Glutamatergic neuron (in vitro differentiated cells): Measurements from ENCODE around the gene GPX7. TPM values are rescaled to one million over a fixed set of nuclear protein-coding genes. Genes with fewer than 3 reads are reported as not detected.
A peak's percentile ranks its signal among the peaks of the same experiment; 100 is the strongest.
"Not testable (repeated sequence)": the region's sequence is repeated elsewhere in the genome, so short reads cannot be mapped to it uniquely, and the experiment has no call there.

Experiments used
- DNase-seq: peaks from one replicate; pipeline ENCODE4 v3.0.0; 2022
- H3K27ac Mint-ChIP-seq: one replicate; pipeline ENCODE4 v1.8.0; 2020; ENCODE audit warnings: mild to moderate bottlenecking, mixed read lengths, inconsistent platforms; ENCODE audit not compliant: unreplicated experiment
- H3K27me3 Mint-ChIP-seq: one replicate; pipeline ENCODE4 v1.8.0; 2020; ENCODE audit warnings: mild to moderate bottlenecking, moderate library complexity, mixed read lengths, inconsistent platforms; ENCODE audit not compliant: unreplicated experiment
- H3K36me3 Mint-ChIP-seq: one replicate; pipeline ENCODE4 v1.8.0; 2020; ENCODE audit warnings: mild to moderate bottlenecking, mixed read lengths, inconsistent platforms; ENCODE audit not compliant: unreplicated experiment
- H3K4me1 Mint-ChIP-seq: one replicate; pipeline ENCODE4 v1.8.0; 2020; ENCODE audit warnings: mild to moderate bottlenecking, low read depth, mixed read lengths, inconsistent platforms; ENCODE audit not compliant: unreplicated experiment
- H3K4me3 Mint-ChIP-seq: one replicate; pipeline ENCODE4 v1.8.0; 2020; ENCODE audit warnings: mild to moderate bottlenecking, mixed read lengths, inconsistent platforms; ENCODE audit not compliant: unreplicated experiment
- H3K9me3 Mint-ChIP-seq: one replicate; pipeline ENCODE4 v1.8.0; 2020; ENCODE audit warnings: mild to moderate bottlenecking, moderate library complexity, mixed read lengths, inconsistent platforms; ENCODE audit not compliant: unreplicated experiment
- total RNA-seq: library from RNA; stranded (reverse); fragmentation: NEBNext Ultra II Directional; extraction: Animal tissue kit (Norgen Biotek cat#: 25700); gene quantifications from one replicate; pipeline ENCODE4 v1.2.1, GENCODE V29; 2021; ENCODE audit not compliant: unreplicated experiment
- TF ChIP-seq, protein P1 (sequence below): fragments of 200-600 bp; sonication (generic); IDR thresholded peaks from one replicate; pipeline ENCODE4 v1.5.0; 2021; ENCODE audit not compliant: partially characterized antibody, unreplicated experiment

The GPX7 gene
- total RNA-seq, 1 donor from 2014 or later, result 3.5 TPM

DNA sequence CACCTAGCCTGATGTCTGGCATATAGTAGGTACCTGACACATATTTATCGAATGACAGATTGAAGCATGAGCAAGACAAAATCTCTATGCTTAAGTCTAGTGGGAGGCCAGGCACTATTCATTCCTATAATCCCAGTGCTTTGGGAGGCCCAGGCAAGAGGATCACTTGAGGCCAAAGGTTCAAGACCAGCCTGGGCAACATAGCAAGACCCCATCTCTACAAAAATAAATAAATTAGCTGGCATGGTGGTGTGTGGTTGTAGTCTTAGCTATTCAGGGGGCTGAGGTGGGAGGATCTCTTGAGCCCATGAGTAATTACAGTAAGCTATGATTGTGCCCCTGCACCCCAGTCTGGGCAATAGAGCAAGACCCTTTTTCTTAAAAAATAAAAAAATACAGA lies 26.1 kb upstream of the GPX7 start:
- no peaks in the 10 kb centered on the region for H3K9me3 Mint-ChIP-seq
- H3K27me3 Mint-ChIP-seq, result peaks cover 3% of the 10 kb centered on the region
- no peak overlapping the region for H3K4me3 Mint-ChIP-seq
- H3K4me1 Mint-ChIP-seq, result no peaks in the 10 kb centered on the region
- H3K36me3 Mint-ChIP-seq, result peaks cover 8% of the 10 kb centered on the region
- DNase-seq, result no peak
- TF ChIP-seq, protein P1, sequence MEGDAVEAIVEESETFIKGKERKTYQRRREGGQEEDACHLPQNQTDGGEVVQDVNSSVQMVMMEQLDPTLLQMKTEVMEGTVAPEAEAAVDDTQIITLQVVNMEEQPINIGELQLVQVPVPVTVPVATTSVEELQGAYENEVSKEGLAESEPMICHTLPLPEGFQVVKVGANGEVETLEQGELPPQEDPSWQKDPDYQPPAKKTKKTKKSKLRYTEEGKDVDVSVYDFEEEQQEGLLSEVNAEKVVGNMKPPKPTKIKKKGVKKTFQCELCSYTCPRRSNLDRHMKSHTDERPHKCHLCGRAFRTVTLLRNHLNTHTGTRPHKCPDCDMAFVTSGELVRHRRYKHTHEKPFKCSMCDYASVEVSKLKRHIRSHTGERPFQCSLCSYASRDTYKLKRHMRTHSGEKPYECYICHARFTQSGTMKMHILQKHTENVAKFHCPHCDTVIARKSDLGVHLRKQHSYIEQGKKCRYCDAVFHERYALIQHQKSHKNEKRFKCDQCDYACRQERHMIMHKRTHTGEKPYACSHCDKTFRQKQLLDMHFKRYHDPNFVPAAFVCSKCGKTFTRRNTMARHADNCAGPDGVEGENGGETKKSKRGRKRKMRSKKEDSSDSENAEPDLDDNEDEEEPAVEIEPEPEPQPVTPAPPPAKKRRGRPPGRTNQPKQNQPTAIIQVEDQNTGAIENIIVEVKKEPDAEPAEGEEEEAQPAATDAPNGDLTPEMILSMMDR, result no peak
- no peak overlapping the region for H3K27ac Mint-ChIP-seq

DNA sequence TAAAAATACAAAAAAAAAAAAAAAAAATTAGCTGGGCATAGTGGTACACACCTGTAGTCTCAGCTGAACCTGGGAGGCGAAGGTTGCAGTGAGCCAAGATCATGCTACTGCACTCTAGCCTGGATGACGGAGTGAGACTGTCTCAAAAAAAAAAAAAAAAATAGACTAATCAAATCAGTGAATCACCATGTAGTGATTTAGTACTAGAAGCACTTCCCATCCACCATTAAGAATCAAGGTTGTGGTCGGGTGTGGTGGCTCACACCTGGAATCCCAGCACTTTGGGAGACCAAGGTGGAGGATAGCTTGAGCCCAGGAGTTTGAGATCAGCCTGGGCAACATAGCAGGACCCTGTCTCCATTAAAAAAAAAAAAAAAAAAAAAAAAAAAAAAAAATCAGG lies 24.1 kb upstream of the GPX7 start:
- not testable (repeated sequence) for H3K27me3 Mint-ChIP-seq, DNase-seq, H3K27ac Mint-ChIP-seq, H3K9me3 Mint-ChIP-seq, H3K36me3 Mint-ChIP-seq, H3K4me3 Mint-ChIP-seq, H3K4me1 Mint-ChIP-seq

DNA sequence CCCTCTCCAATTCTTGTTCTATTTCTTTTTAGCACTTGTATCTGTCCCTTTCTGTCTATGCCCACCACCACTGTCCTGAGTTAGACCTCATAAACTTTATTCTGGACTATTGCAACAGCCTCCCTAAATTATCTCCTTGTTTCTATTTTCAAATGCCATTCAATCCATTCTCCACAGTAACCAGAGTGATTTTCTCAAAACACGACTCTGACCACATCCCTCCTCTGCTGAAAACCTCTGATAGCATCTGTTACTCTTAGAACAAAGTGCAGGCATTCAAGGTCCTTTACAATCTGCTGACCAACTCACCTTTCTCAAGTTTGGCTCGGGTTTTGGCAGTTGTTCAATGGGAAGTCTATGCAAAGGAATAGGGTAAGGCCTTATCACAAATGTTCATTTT lies 22.8 kb upstream of the GPX7 start:
- H3K4me1 Mint-ChIP-seq, result no peaks in the 10 kb centered on the region
- no peak overlapping the region for H3K4me3 Mint-ChIP-seq
- TF ChIP-seq, protein P1, result no peak
- peak overlapping the region; percentile 24 for H3K27ac Mint-ChIP-seq
- peaks cover 8% of the 10 kb centered on the region for H3K36me3 Mint-ChIP-seq
- H3K27me3 Mint-ChIP-seq, result peaks cover 4% of the 10 kb centered on the region
- no peak for DNase-seq
- H3K9me3 Mint-ChIP-seq, result no peaks in the 10 kb centered on the region

DNA sequence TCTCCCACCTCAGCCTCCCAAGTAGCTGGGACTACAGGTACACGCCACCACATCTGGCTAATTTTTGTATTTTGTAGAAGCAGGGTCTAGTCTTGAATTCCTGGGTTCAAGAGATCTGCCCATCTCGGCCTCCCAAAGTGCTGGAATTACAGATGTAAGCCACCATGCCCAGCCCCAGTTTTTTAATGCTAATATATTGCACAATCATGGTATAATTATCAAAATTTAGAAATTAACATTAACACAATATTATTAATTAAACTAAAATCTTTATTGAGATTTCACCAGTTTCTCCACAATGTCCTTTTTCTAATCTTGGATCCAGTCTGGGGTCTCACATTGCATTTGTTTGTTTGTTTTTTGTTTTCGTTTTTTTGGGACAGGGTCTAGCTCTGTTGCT lies 21.9 kb upstream of the GPX7 start:
- Mint-ChIP-seq H3K9me3 (no peaks in the 10 kb centered on the region), H3K36me3 (peaks cover 8% of the 10 kb centered on the region), H3K4me1 (no peaks in the 10 kb centered on the region), H3K4me3 (no peak overlapping the region), H3K27ac (no peak overlapping the region), H3K27me3 (peaks cover 3% of the 10 kb centered on the region)
- TF ChIP-seq, protein P1, result no peak
- DNase-seq, result no peak

DNA sequence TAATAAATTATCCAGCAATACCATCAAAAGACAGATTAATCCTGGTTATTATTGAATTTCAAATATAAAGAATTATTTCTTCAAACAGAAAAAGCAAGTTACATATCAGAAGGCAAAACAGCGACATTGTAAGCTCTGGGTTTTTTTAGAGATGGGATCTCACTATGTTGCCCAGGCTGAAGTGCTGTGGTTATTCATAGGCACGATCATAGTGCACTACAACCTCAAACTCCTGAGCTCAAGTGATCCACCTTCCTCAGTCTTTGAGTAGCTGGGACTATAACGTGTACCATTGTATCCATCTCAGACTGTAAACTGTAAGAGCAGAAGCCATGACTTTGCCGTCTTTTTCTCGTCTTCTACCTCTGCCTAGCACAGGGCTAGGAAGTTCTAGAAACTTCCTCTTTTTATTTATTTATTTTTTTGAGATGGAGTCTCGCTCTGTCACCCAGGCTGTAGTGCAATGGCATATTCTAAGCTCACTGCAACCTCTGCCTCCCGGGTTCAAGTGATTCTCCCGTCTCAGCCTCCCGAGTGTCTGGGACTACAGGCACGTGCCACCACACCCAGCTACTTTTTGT lies 20.0 kb upstream of the GPX7 start:
- TF ChIP-seq, protein P1, result no peak
- Mint-ChIP-seq H3K36me3 (peaks cover 8% of the 10 kb centered on the region), H3K4me3 (no peak overlapping the region), H3K9me3 (no peaks in the 10 kb centered on the region), H3K4me1 (no peaks in the 10 kb centered on the region), H3K27ac (no peak overlapping the region), H3K27me3 (peaks cover 3% of the 10 kb centered on the region)
- no peak for DNase-seq
